Measurements from ENCODE around the gene SLAMF1.

Gene SLAMF1

GRCh38 chr1:160597705-160598104 is 49.1 kb downstream of the SLAMF1 start:
- Histone ChIP-seq H3K4me3 (ENCODE audit: low read length) (no peak overlapping the region), H3K9ac (ENCODE audit: low read length) (no peak overlapping the region)
- TF ChIP-seq CTCF (IDR thresholded peaks at IDR 0.05; ENCODE audit: low read depth, low read length) (no peak), EZH2phosphoT487 (IDR thresholded peaks at IDR 0.05; ENCODE audit: low read depth) (no peak)

GRCh38 chr1:160597051-160597450 is 49.8 kb downstream of the SLAMF1 start:
- no peak overlapping the region for H3K27ac ChIP-seq (ENCODE audit: low read length)
- H3K79me2 ChIP-seq (ENCODE audit: low read length), result no peaks in the 10 kb centered on the region
- H3K4me3 ChIP-seq (ENCODE audit: low read length), result no peak overlapping the region
- H3K36me3 ChIP-seq (replicated peaks; ENCODE audit: low read depth, low read length), result no peaks in the 10 kb centered on the region
- H3K4me2 ChIP-seq (ENCODE audit: low read length), result no peak overlapping the region
- no peak for TF ChIP-seq EZH2phosphoT487 (IDR thresholded peaks at IDR 0.05; ENCODE audit: low read depth)
- TF ChIP-seq CTCF (IDR thresholded peaks at IDR 0.05; ENCODE audit: low read depth, low read length), result no peak
- no peak overlapping the region for H3K9ac ChIP-seq (ENCODE audit: low read length)
- no peak overlapping the region for H2AFZ ChIP-seq (ENCODE audit: low read depth, low read length)
- H3K9me3 ChIP-seq (ENCODE audit: insufficient read depth, low read length), result no peaks in the 10 kb centered on the region
- no peaks in the 10 kb centered on the region for H4K20me1 ChIP-seq (ENCODE audit: insufficient read depth, low read length)
- no peaks in the 10 kb centered on the region for H3K27me3 ChIP-seq (ENCODE audit: low read depth, low read length)
- no peaks in the 10 kb centered on the region for H3K4me1 ChIP-seq (ENCODE audit: low read length)

More at GRCh38 chr1:160597705-160598104, 49.1 kb downstream of the SLAMF1 start:
- Histone ChIP-seq H2AFZ (ENCODE audit: low read depth, low read length) (no peak overlapping the region), H3K4me1 (ENCODE audit: low read length) (no peaks in the 10 kb centered on the region), H3K4me2 (ENCODE audit: low read length) (no peak overlapping the region), H3K9me3 (ENCODE audit: insufficient read depth, low read length) (no peaks in the 10 kb centered on the region), H3K27ac (ENCODE audit: low read length) (no peak overlapping the region), H4K20me1 (ENCODE audit: insufficient read depth, low read length) (no peaks in the 10 kb centered on the region), H3K79me2 (ENCODE audit: low read length) (no peaks in the 10 kb centered on the region), H3K27me3 (ENCODE audit: low read depth, low read length) (no peaks in the 10 kb centered on the region), H3K36me3 (replicated peaks; ENCODE audit: low read depth, low read length) (no peaks in the 10 kb centered on the region)

- H3K4me2 ChIP-seq (ENCODE audit: low read length), result no peak overlapping the region
- no peaks in the 10 kb centered on the region for H3K79me2 ChIP-seq (ENCODE audit: low read length)
- TF ChIP-seq CTCF (IDR thresholded peaks at IDR 0.05; ENCODE audit: low read depth, low read length) (no peak), EZH2phosphoT487 (IDR thresholded peaks at IDR 0.05; ENCODE audit: low read depth) (no peak)
- no peak overlapping the region for H3K9ac ChIP-seq (ENCODE audit: low read length)
- H3K27ac ChIP-seq (ENCODE audit: low read length), result no peak overlapping the region
- H3K4me1 ChIP-seq (ENCODE audit: low read length), result peaks cover 12% of the 10 kb centered on the region
- no peak overlapping the region for H3K4me3 ChIP-seq (ENCODE audit: low read length)
- H4K20me1 ChIP-seq (ENCODE audit: insufficient read depth, low read length), result no peaks in the 10 kb centered on the region
- no peaks in the 10 kb centered on the region for H3K36me3 ChIP-seq (replicated peaks; ENCODE audit: low read depth, low read length)
- H3K9me3 ChIP-seq (ENCODE audit: insufficient read depth, low read length), result no peaks in the 10 kb centered on the region
- no peaks in the 10 kb centered on the region for H3K27me3 ChIP-seq (ENCODE audit: low read depth, low read length)
- H2AFZ ChIP-seq (ENCODE audit: low read depth, low read length), result no peak overlapping the region
Measured at GRCh38 chr1:160590488-160590887, 56.4 kb downstream of the SLAMF1 start.

- Histone ChIP-seq H2AFZ (ENCODE audit: low read depth, low read length) (no peak overlapping the region), H3K36me3 (replicated peaks; ENCODE audit: low read depth, low read length) (no peaks in the 10 kb centered on the region), H3K27ac (ENCODE audit: low read length) (no peak overlapping the region), H3K9ac (ENCODE audit: low read length) (no peak overlapping the region), H3K27me3 (ENCODE audit: low read depth, low read length) (no peaks in the 10 kb centered on the region), H3K4me2 (ENCODE audit: low read length) (no peak overlapping the region), H3K4me3 (ENCODE audit: low read length) (no peak overlapping the region), H4K20me1 (ENCODE audit: insufficient read depth, low read length) (no peaks in the 10 kb centered on the region), H3K4me1 (ENCODE audit: low read length) (peaks cover 12% of the 10 kb centered on the region), H3K9me3 (ENCODE audit: insufficient read depth, low read length) (no peaks in the 10 kb centered on the region), H3K79me2 (ENCODE audit: low read length) (no peaks in the 10 kb centered on the region)
- TF ChIP-seq CTCF (IDR thresholded peaks at IDR 0.05; ENCODE audit: low read depth, low read length) (no peak), EZH2phosphoT487 (IDR thresholded peaks at IDR 0.05; ENCODE audit: low read depth) (no peak)
Measured at GRCh38 chr1:160588468-160588867, 58.4 kb downstream of the SLAMF1 start.
